CD4-positive, alpha-beta T cell treated with Interleukin-4 for 1 hour (primary cell): ENCODE results near the gene NPFF.
A peak's percentile ranks its signal among the peaks of the same experiment; 100 is the strongest.

Experiments used
- DNase-seq, 2 donors: peaks; one replicate each; pipeline ENCODE4 v3.0.0-alpha.2; 2020 to 2022

NPFF gene

DNA sequence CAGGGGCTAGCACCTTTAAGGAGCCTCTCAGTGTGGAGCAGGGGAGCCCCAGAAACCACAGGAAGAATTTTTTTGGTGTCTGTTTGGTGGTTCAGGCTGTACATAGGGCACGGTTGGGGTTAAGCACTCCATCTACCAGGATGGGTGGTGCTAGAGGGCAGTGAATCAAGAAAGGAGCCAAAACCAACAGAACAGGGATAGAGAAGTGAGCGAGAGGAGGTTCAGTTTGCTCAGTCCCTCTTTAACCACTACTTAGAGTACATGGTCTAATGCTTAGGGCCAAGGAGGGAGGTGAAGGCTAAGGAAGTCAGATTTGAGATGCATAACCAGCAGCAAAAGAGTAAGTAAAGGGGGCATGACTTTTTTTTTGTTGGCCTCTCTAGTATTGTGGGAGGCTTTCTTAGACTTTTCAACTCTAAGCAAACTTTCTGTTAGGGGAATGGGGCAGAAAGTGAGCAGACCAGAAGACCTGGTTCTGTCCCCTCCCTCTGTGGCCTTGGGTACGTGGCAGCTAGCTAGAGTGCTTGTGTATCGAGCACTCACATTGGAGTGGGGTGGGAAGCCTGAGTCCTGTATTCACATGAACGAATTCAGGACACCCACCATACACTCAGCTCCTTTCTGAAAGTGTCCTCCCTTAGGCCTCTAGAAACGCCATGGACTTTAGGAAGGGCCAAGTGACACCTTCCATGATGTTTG is 6.6 kb upstream of the NPFF start:
- DNase-seq, result no peak

DNA sequence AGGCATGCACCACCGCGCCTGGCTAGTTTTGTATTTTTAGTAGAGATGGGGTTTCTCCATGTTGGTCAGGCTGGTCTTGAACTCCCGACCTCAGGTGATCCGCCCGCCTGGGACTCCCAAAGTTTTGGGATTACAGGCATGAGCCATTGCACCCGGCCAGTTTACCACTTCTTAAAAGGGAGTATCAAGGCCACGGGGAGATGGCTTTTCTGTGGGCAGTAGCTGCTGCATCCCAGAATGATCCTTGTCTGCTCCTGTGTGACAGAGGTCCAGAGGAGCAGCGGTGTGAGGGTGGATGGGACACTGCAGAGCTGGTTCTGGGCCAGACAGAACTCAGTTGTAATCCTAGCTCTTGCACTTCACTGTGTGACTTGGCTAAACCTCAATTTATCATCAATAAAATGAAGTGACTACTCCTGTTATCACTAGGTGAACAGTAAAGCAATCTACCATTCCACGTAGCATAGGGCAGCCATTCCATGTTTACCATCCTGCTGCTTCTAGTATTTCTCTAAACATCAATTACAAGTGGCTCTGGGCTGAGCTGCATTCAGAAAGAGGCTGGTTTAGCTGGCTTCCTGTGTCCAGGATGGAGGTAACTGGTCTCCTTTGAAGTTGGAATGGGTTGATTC is 3.0 kb upstream of the NPFF start:
- no peak for DNase-seq

DNA sequence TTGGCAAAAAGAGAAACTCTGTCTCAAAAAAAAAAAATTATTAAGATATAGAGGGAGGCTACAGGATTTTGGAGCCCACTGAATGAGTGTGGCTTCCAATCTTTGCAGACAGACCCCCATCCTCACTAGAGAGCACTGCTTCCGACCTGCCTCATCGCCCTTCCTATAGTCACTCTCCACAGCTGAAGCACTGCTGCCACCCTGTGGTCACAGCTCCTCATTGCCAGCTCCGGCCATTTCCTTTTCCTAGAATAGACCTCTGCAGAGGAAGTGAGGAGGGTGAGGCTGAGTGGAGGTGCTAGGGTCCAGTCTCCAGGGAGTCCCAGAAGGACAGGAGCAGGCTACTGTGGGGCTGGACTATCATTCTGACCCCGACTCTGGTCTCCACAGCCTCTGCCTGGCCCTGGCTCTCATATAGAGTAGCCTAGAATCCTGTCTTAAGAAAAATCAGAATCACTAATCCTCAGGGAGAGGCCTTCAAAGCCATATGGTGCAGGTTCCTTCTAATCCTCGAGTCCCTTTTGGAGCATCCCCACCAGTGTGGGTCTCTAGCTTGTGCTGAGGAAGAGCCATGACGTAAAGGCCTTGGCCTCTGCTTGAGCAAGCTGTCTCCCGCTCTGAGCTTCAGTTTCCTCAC is 1.4 kb upstream of the NPFF start:
- DNase-seq, result peak; percentile 85

DNA sequence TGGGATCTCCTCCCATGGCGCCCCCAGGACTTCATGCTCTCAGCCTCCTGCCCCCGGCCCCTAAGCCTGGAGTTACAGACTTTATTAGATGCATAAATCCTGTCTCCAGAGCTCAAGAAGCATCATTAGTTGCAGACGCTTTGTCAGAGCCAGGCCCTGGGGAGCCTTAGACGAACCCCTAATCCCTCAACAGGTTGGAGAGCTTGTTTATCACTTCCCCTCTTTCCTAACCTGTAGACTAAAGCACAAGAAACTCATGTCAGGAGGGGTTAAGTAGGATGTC is 260 bp upstream of the NPFF start:
- DNase-seq, result no peak

DNA sequence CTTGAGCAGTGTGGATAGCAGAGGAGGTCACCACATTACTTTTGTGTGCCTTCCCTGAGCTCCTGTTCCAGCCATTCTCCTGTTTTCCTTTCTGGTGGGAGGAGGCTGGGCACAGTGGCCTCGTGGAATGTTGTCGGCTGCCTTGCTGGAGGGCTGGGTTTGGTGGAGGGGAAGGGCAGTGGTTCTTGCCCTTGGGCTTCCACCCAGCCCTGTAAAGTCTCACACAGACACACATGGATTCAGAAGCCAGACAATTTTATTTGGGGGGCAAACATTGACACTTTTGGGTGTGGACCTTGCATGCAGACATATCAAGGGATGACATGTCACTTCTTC is 866 bp downstream of the NPFF start:
- DNase-seq, result no peak

DNA sequence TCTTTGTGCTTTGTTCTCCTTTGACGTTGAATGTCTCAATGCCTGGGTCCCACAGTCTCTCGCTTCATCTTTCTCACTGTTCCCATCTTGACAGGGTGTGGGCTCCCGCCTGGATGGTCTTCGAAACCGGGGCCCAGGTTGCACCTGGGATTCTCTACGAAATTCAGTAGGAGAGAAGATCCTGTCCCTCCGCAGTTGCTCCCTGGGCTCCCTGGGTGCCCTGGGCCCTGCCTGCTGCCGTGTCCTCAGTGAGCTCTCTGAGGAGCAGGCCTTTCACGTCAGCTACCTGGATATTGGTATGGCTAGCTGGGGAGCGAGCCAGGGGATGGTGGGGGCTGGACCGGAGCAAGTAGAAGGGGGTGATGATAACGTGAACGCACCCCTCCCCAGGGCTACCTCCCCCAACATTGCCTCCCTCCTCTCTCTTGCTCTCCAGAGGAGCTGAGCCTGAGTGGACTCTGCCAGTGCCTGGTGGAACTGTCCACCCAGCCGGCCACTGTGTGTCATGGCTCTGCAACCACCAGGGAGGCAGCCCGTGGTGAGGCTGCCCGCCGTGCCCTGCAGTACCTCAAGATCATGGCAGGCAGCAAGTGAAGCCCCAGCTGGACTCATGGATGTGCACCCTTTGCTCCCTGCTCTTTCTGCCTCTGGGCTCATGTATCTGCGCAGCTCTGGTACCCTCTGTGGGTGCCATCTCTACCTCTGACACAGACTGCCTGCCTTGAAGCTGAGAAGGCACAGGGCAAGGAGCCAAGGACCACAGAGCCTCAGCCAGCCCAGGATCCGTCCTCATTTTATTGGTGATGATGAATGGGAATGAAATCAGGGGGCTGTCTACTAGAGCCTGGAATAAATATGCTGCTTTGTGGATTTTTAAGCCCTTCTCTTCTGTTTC is 1.5 kb downstream of the NPFF start:
- DNase-seq, result no peak

DNA sequence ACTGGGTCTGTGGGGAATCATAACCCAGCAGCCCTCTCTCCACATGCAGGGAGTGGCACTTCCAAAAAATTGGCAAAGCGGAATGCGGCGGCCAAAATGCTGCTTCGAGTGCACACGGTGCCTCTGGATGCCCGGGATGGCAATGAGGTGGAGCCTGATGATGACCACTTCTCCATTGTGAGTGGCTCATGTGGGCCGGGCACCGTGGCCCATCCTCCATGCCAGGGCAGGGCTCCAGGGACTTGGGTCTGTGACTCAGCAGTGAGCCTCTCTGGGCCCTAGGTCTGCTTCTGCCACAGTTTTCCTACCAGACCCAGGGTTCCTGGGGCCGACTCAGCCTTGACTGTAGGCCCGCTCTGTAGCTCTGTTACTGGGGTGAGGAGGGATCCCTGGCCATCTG is 2.2 kb downstream of the NPFF start:
- no peak for DNase-seq

DNA sequence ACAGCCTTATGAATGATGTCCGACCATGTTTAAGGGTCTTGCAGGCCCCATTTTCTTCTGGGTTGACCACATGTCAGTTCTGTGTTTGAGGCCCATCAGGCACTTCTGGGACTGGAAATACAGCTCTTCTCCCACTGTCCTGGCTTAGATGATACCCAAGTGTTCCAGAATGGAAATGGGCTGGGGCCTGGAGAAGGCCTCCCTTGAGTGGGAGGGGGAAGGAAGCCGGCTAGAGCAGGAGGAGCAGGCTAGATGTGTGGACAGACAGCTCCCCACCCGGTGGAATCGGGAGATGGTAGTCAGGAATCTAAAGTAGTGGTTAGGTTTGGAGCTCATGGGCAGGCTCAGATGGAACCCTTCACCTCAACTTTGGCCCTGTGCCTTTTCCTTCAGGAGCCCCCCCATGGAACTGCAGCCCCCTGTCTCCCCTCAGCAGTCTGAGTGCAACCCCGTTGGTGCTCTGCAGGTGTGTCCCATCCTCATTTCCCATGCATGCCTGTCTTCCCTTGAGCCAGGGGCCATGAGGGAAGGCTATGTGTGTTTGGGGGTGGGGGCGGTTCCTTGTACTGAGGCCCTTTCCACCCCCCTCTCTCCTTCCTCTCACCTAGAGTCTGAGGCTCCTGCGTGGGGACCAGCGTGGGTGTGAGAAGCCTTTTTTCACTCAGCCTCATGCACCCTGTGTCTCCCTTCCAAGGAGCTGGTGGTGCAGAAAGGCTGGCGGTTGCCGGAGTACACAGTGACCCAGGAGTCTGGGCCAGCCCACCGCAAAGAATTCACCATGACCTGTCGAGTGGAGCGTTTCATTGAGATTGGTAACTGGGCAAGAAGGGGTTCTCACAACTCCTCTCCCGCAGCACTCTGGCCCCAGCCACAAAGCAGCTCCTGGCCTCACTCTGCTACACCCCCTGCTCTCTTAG is 3.0 kb downstream of the NPFF start:
- DNase-seq, result no peak

DNA sequence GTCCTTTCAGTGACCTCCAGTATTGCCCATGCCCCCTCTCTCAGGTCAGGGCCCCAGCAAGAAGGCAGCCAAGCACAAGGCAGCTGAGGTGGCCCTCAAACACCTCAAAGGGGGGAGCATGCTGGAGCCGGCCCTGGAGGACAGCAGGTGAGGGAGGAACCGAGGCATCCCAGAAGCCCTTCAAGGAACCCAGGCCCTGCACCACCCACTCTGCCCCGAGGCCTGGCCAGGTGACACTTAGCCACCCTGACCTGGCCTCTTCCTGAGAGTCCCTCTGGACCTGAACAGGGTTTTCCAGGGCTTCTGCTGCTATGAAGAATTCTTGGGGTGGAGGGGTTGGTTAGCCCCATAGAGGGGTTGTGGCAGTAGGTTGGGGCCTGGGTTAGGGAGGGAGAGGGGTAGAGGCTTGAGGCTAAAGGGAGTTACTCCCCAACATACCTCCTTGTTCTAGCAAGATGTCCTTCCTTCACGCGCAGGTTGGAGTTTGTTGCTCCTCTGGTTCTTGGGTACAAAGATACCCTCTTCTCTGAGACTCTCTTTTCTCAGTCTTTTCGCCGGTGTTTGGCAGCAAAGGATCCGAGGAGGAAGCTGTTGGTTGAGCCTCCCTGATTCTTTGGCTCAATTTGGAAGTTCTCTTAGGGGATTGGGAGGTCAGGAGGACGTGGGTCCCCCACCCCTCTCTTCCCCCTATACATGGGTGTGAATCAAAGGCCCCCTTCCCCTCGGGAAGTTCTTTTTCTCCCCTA is 4.1 kb downstream of the NPFF start:
- no peak for DNase-seq

DNA sequence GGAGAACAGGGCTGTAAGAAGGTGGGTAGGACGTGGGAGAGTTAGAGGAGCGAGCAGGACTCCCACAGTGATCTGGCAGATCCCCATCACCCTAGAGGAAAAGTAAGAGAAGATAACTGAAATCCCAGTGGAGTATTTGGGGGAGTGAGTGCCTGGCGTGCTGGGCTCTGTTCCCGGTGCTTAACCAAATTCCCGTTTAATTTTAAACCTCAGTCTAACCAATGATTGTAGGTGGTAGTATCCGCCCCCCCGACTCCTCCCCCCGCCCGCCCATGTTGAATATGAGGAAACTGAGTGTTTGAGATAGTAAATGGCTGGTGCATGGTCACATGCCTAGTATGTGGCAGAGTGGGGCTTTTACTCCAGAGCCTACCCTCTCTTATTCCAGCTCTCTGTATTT is 5.0 kb downstream of the NPFF start:
- no peak for DNase-seq

DNA sequence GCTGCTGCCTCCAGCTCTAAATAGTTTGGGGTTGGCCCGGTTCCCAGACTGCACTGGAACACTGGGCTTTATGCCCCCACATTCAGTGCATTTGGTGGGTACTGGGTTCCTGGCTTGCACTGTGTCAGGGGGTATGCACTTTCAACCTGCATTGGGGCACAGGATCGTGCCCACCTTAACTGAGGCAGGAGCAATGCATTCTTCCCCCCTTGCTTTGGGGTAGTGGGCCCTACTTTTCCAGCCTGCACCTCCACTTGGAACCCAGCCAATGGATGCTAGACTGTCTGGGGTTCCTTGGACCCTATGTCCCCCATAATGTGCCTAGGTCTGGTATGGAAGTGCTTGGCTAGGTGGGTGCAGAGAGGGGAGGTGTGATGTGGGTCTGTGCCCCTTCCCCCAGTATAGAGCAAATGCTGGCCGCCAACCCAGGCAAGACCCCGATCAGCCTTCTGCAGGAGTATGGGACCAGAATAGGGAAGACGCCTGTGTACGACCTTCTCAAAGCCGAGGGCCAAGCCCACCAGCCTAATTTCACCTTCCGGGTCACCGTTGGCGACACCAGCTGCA is 5.6 kb downstream of the NPFF start:
- DNase-seq, result no peak

DNA sequence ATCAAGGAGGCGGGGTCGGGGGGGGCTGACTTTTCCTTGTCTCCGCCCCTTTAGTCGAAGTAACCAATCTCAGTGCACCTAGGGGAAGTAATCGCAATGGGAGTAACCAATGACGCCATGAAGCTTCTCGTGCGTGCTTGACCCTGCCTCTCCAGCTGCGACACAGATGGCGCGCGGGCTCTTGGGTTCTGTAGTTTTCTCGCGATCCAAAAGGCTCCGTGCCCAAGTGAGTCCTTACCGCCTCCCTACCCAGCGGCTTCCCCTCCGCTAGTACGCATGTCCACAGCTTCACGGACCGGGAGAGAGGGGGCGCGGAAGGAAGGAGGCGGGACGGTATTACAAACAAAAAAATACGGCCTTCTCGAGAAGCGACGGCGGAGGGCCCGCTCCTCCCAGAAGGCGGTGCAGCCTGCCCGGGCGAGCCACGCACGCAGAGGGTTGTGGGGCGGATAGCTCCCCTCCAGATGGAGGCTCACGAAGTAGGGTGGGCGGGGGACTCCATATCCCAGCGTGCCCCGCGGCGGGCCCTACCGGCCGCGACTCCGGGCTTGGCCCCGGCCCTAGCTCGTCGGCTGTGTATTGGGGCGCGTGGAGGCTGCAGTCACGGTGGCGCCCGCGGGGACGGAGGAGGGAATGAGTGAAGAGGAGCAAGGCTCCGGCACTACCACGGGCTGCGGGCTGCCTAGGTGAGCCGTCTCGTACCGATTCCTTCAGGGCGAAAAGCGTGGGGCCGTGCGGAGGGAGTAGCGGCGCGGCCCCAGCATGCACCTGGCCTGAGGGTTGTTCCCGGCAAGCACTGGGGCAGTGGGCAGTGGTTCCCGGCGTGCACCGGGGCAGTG is 6.3 kb downstream of the NPFF start, which contains the start of gene TARBP2:
TARBP2 (plus strand) TSS at position 508 of the 839 bp plus-strand sequence; CDS start at position 634, 126 bp downstream.
- DNase-seq, result peak; percentile 99 to 100

DNA sequence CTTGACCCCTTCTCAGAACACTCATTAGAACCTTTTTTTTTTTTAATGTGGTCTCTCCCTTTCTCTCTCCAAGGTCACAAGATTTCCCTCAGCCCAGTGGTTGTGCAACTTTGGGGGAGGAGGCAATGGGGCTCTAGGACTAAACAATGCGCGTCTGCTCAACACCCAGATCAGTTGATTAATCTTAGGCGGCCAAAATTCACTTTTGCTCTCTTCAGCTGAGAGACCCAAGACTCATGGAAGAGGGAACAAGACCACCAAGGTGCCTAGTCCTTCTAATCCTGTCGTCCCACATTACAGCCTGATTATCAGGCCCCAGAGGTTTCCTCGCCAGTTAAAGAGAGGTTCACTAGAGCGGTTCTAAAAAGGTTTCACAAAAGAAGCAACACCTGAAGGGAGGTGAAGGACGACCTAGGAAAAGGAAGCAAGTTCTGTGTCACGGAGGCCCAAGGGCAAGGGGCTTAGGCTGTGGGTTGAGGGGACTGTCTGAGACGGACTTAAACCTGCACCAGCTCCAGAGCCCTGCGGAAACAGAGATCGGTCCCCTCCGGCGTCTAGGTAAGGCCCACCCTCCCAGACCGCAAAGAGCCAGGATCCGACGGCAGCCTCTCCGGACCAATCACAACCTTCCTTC is 7.0 kb downstream of the NPFF start:
- peak in 1 of 2 donors; percentile 59 for DNase-seq

DNA sequence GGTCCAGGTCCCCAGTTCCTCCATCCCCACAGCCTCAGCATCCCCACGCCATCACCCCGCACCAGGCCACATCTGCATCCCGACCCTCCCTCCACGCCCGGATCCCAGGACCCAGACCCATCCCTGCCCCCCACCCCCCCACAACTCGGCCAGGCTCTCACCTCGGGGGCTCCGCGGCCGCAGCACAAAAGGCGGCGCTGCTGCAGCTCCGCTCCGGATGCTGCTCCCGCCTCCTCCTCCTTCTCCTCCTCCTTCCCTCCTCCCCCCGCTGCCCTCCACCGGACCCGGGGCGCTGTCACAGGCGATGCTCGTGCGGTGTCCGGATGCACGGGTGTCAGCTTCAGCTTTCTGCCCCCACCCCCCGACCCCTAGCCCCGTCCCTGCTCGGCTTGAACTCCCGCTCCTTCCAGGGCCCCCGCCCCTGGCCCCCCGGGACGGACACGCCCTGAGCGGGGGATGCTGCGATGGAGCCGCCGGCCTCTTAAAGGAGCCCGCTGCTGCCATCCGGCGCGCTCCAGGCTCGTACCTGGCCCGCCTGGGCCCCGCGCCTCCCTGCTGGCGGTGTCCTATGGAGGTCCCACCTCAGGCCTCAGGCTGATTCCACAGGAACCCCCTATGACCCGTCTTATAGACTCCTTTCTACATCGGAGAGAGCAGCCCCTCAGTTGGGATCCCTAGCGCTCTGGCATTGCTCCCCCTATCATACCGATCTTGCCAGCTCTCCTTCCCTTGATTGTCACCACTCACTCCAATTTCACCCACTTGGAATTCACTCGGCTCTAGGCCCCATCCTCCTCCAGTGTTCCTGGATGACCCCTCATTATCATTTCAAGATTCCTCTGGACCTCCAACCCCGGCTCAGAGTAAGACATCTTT is 7.8 kb downstream of the NPFF start, which contains the start of gene MAP3K12:
MAP3K12 (minus strand) TSS at position 193 of the 876 bp plus-strand sequence. CDS start 12,067 bp downstream, outside the sequence.
- DNase-seq, result peak; percentile 45 to 66

DNA sequence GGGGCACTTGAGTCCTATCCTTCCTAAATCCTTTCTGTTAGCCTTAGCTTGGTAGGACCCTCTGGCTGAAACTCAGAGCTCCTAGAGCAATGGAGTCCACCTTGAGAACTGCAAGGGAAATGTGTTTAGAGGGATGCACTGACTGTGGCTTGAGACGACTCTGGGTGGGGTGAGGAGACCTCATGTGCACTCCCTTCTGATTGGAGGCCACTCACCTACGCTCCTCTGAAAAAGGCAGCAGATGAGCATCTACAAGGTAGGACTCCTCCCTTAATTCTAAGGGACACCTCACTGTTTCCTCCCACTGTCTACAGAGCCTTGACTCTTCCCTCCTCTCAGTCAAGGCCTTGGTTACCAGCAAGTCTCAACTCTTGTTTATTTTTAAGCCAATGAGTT is 9.1 kb downstream of the NPFF start:
- no peak for DNase-seq

DNA sequence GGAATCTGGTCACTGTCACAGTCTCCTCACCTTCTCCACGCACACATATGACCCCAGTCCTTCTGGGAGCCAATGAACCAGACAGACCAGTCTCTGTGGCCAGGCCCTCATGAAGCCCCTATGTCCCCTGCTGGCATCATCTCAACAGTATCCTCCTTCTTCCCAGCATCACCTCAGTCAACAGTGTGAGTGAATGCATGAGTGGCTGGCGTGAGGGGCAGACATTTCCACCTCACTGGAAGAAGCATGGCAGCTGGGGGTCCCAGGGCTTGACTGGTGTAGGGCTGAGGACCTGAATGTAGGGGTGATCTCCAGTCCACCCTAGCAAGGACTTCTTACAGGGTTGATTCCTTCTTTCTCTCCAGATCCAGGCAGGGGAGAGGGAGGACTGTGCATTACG is 9.8 kb downstream of the NPFF start:
- no peak for DNase-seq

DNA sequence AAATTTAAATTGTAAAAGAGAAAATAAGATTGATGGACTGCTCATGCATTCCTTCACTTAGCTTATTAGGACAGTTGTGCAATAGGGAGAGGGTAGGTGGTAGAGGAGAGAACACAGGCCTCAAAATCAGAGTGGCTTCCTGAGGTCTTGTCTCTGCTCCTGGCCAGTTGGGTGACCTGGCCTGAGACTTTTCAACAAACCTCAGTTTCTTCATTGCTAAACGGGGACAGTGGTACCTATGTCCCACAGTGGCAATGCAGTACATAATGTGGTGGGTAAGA is 10.6 kb downstream of the NPFF start:
- DNase-seq, result no peak

DNA sequence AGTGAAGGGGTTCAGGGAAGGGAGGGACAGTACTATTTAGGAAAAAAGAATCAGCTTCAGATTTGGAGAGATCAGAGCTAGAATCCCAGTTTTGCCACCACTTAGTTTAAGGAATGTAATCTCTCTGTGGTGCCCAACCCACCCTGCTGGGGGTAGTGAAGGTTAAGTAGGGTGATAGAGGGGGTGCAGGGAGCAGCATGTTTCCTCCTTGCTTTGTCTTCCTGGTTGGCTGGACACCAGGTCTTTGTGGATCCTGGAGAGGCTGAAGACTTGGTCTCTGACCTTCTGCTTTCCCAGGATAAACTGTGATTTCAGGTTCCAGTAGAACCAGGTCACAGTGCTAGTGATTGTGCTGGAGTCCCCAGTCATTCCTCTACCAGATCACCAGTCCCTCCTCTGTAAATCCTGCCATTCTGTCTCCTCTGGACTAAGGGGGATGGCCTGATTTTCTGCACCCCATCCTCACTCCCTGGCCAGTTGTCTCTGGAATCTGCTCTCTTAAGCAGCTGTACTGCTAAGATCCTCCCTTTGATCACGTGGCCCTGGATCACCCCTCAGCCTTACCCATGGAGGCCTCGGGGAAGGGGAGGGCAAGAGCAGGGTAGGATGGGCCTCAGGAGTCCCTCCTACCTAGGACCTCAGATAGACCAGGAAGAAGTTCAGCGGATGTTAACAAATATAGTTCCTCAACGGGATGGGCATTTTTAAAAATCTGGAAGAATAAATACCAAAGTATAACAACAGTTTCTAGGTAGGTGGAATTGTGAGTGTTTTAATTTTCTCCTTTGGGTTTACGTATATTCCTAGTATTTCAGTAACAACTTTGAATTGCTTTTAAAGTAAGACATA is 11.2 kb downstream of the NPFF start:
- no peak for DNase-seq
